HCT116 (cell line): ENCODE results near the gene PPP2R5D. TPM values are rescaled to one million over a fixed set of nuclear protein-coding genes. Genes with fewer than 3 reads are reported as not detected.

Experiments
- ATAC-seq: fragments of 200-7000 bp; cut with Tn5 transposase; 2 replicates; pipeline ENCODE4 v1.9.1; 2020; ENCODE audit warnings: mild to moderate bottlenecking, moderate library complexity
- BruUV-seq: library from RNA; stranded (reverse); fragments of 400-500 nt; replicated peaks from 2 replicates; lab custom pipeline; 2021; lab: Mats Ljungman, UMichigan
- CTCF ChIA-PET: fragments of 300-600 bp; sonication (Branson Sonifier 250); formaldehyde crosslinking; loops from one replicate; lab custom pipeline; 2021; ENCODE audit warnings: antibody characterized with exemption; lab: Charles Lee
- POLR2A ChIA-PET: fragments of 300-600, 350-600 bp; sonication (Branson Sonifier 250); formaldehyde crosslinking; loops from one replicate; lab custom pipeline; 2021; ENCODE audit warnings: antibody characterized with exemption; lab: Charles Lee
- RAD21 ChIA-PET, 2 experiments: fragments of 300-600 bp; sonication (Branson Sonifier 250); formaldehyde crosslinking; loops; one replicate each; lab custom pipeline; 2023; ENCODE audit warnings: low total read pairs in 2 of 2; ENCODE audit not compliant: uncharacterized antibody in 2 of 2, unreplicated experiment in 2 of 2, low non-redundant PET in 1 of 2; lab: Charles Lee
- DNase-seq: peaks from one replicate; pipeline ENCODE4 v3.0.0-alpha.2; 2010; ENCODE audit warnings: low read depth, low spot score
- H2AFZ ChIP-seq: fragments of 200-600 bp; shearing (Covaris generic), sonication (generic); 2 replicates; pipeline ENCODE4 v1.6.1; 2017; ENCODE audit warnings: low read depth, mixed run types, mixed read lengths, antibody characterized with exemption, low read length; ENCODE audit not compliant: poor library complexity, severe bottlenecking
- H3K27ac ChIP-seq: 2 replicates; pipeline ENCODE4 v1.5.1; 2012; ENCODE audit warnings: low read depth, low read length
- H3K27me3 ChIP-seq: fragments of 200-600 bp; sonication (generic); 2 replicates; pipeline ENCODE4 v1.6.1; 2016; ENCODE audit warnings: mixed run types, low read length, mixed read lengths; ENCODE audit not compliant: insufficient read depth
- H3K36me3 ChIP-seq, 2 experiments: fragments of 200-500 bp in 1 of 2; fragments of 200-600 bp in 1 of 2; sonication (Bioruptor generic) in 1 of 2; sonication (generic) in 1 of 2; 2 replicates each; pipeline versions ENCODE4 v1.5.1 to v1.6.1; 2014 to 2016; ENCODE audit warnings: low read length in 2 of 2, inconsistent platforms in 1 of 2, mixed read lengths in 1 of 2, mixed run types in 1 of 2; ENCODE audit not compliant: insufficient read depth in 2 of 2, control insufficient read depth in 1 of 2
- H3K4me1 ChIP-seq, 2 experiments: fragments of 200-600 bp in 1 of 2; sonication (generic) in 1 of 2; 2 replicates each; pipeline versions ENCODE4 v1.5.1 to v1.6.1; 2012 to 2017; ENCODE audit warnings: low read length in 2 of 2, inconsistent platforms in 1 of 2, mild to moderate bottlenecking in 1 of 2, mixed read lengths in 1 of 2, mixed run types in 1 of 2, moderate library complexity in 1 of 2; ENCODE audit not compliant: insufficient read depth in 2 of 2, control insufficient read depth in 1 of 2
- H3K4me2 ChIP-seq: fragments of 200-600 bp; sonication (generic); 2 replicates; pipeline ENCODE4 v1.6.1; 2017; ENCODE audit warnings: mixed run types, low read length, mixed read lengths
- H3K4me3 ChIP-seq, 2 experiments: fragments of 200-600 bp in 1 of 2; sonication (generic) in 1 of 2; replicated peaks in 1 of 2; 2 replicates each; pipeline ENCODE4 v1.5.1; 2011 to 2016; ENCODE audit warnings: low read length in 2 of 2, control low read depth in 1 of 2, low read depth in 1 of 2, mild to moderate bottlenecking in 1 of 2, mixed read lengths in 1 of 2, mixed run types in 1 of 2
- H3K79me2 ChIP-seq: fragments of 200-600 bp; sonication (generic); 2 replicates; pipeline ENCODE4 v1.6.1; 2017; ENCODE audit warnings: mild to moderate bottlenecking, mixed run types, low read length, moderate library complexity, mixed read lengths; ENCODE audit not compliant: insufficient read depth
- H3K9ac ChIP-seq: fragments of 200-600 bp; sonication (generic); 2 replicates; pipeline ENCODE4 v1.6.1; 2016; ENCODE audit warnings: low read length, mixed read lengths
- H3K9me2 ChIP-seq: fragments of 200-600 bp; sonication (generic), shearing (Covaris generic); 2 replicates; pipeline ENCODE4 v1.6.1; 2017; ENCODE audit warnings: mixed run types, mild to moderate bottlenecking, moderate library complexity; ENCODE audit not compliant: insufficient read depth
- H3K9me3 ChIP-seq, 2 experiments: fragments of 200-500 bp in 1 of 2; fragments of 200-600 bp in 1 of 2; sonication (Bioruptor generic) in 1 of 2; sonication (generic) in 1 of 2; 2 replicates each; pipeline ENCODE4 v1.6.1; 2014 to 2017; ENCODE audit warnings: low read length in 2 of 2, mixed read lengths in 2 of 2, inconsistent platforms in 1 of 2, low read depth in 1 of 2, mild to moderate bottlenecking in 1 of 2, mixed run types in 1 of 2, moderate library complexity in 1 of 2; ENCODE audit not compliant: control insufficient read depth in 1 of 2, insufficient read depth in 1 of 2
- H4K20me1 ChIP-seq: fragments of 200-600 bp; sonication (generic), shearing (Covaris generic); 2 replicates; pipeline ENCODE4 v1.6.1; 2017; ENCODE audit warnings: mixed run types, mild to moderate bottlenecking, moderate library complexity; ENCODE audit not compliant: insufficient read depth
- CEBPB ChIP-seq: IDR thresholded peaks from 2 replicates; pipeline ENCODE4 v1.6.1; 2012; ENCODE audit warnings: low read depth
- CTCF ChIP-seq, 3 experiments: fragments of 200-600 bp in 1 of 3; sonication (generic) in 1 of 3; IDR thresholded peaks in 2 of 3; conservative IDR thresholded peaks in 1 of 3; 2 replicates each; pipeline ENCODE4 v1.5.1; 2012 to 2017; ENCODE audit warnings: low read depth in 2 of 3, low read length in 2 of 3, antibody characterized with exemption in 1 of 3, borderline replicate concordance in 1 of 3, control low read depth in 1 of 3, mild to moderate bottlenecking in 1 of 3, mixed read lengths in 1 of 3, mixed run types in 1 of 3, moderate library complexity in 1 of 3; ENCODE audit not compliant: insufficient read depth in 1 of 3
- ELF1 ChIP-seq: IDR thresholded peaks from 2 replicates; pipeline ENCODE4 v1.6.1; 2012; ENCODE audit warnings: low read depth, borderline replicate concordance
- EZH2phosphoT487 ChIP-seq: fragments of 200-600 bp; IDR thresholded peaks from 2 replicates; pipeline ENCODE4 v1.6.1; 2018; ENCODE audit warnings: antibody characterized with exemption, borderline replicate concordance
- MAX ChIP-seq: IDR thresholded peaks from 2 replicates; pipeline ENCODE4 v1.6.1; 2012
- POLR2A ChIP-seq: IDR thresholded peaks from 2 replicates; pipeline ENCODE4 v1.7.0; 2011; ENCODE audit warnings: borderline replicate concordance; ENCODE audit not compliant: insufficient read depth, insufficient read length; ENCODE audit errors: extremely low read depth
- intact Hi-C: fragments of 100-400 bp; cut with micrococcal nuclease; formaldehyde crosslinking; loops from 2 replicates; pipeline ENCODE4 v1.10.0; 2022
- total RNA-seq: library from RNA; stranded (reverse); gene quantifications from one replicate; pipeline ENCODE4 v1.2.1, GENCODE V29; 2021; ENCODE audit not compliant: unreplicated experiment

Gene PPP2R5D
- total RNA-seq, 1 experiment from 2014 or later, result 49.6 TPM

GRCh38 chr6:43038727-43039126 is 54.4 kb downstream of the PPP2R5D start:
- intact Hi-C loops, result no loop called here

More at GRCh38 chr6:43038727-43039126, 54.4 kb downstream of the PPP2R5D start:
- BruUV-seq, result no TSS peak
- DNase-seq, result no peak
- TF ChIP-seq EZH2phosphoT487, result no peak
- no peak for TF ChIP-seq CTCF (IDR thresholded peaks at IDR 0.05 in 2 of 3, conservative IDR thresholded peaks at IDR 0.05 in 1 of 3; ENCODE audit: borderline replicate concordance in 1 of 3, insufficient read depth in 1 of 3, low read depth in 2 of 3, low read length in 2 of 3)
- no peak for TF ChIP-seq ELF1
- no peak for TF ChIP-seq MAX
- no peak for TF ChIP-seq CEBPB
- no peak for TF ChIP-seq POLR2A
- Histone ChIP-seq H3K9me2 (no peaks in the 10 kb centered on the region), H3K4me1 (no peaks in the 10 kb centered on the region), H3K27me3 (no peaks in the 10 kb centered on the region), H3K4me2 (no peak overlapping the region), H2AFZ (no peak overlapping the region), H3K9ac (no peak overlapping the region), H4K20me1 (no peaks in the 10 kb centered on the region), H3K9me3 (no peaks in the 10 kb centered on the region), H3K79me2 (no peaks in the 10 kb centered on the region), H3K36me3 (peaks cover 7 to 13% of the 10 kb centered on the region in 2 experiments; a peak in 3 of 4 replicates), H3K27ac (no peak overlapping the region), H3K4me3 (no peak overlapping the region)
- ChIA-PET RAD21 (no interaction called here), CTCF (no interaction called here), POLR2A (no interaction called here)
- no peak for ATAC-seq
